CD8-positive, alpha-beta memory T cell (primary cell): ENCODE results near the gene PCDHB11. TPM values are rescaled to one million over a fixed set of nuclear protein-coding genes. Genes with fewer than 3 reads are reported as not detected.
"Not testable (repeated sequence)": the region's sequence is repeated elsewhere in the genome, so short reads cannot be mapped to it uniquely, and the experiment has no call there.

Experiments
- CTCF ChIA-PET: fragments of 350-600 bp; sonication (Branson Sonifier 250); formaldehyde crosslinking; loops from one replicate; lab custom pipeline; 2021; ENCODE audit warnings: antibody characterized with exemption; lab: Charles Lee
- POLR2A ChIA-PET: fragments of 350-600 bp; sonication (Branson Sonifier 250); formaldehyde crosslinking; loops from one replicate; lab custom pipeline; 2021; ENCODE audit warnings: antibody characterized with exemption; lab: Charles Lee
- DNase-seq, 5 donors: peaks; one replicate each; pipeline versions ENCODE4 v3.0.0 to v3.0.0-alpha.2; 2020 to 2022; ENCODE audit warnings: mixed read lengths in 1 of 5
- H3K27ac ChIP-seq: one replicate; pipeline ENCODE4 v1.7.0; 2013; ENCODE audit warnings: low read depth, mild to moderate bottlenecking, low read length, moderate library complexity
- H3K27me3 ChIP-seq: 2 replicates; pipeline ENCODE4 v1.7.0; 2013; ENCODE audit warnings: low read length, mild to moderate bottlenecking; ENCODE audit not compliant: insufficient read depth, poor library complexity, severe bottlenecking
- H3K36me3 ChIP-seq: 2 replicates; pipeline ENCODE4 v1.7.0; 2013; ENCODE audit warnings: mild to moderate bottlenecking, low read length, moderate library complexity; ENCODE audit not compliant: insufficient read depth
- H3K4me1 ChIP-seq: 2 replicates; pipeline ENCODE4 v1.7.0; 2013; ENCODE audit warnings: mild to moderate bottlenecking, low read length, moderate library complexity; ENCODE audit not compliant: insufficient read depth
- H3K4me3 ChIP-seq: 2 replicates; pipeline ENCODE4 v1.7.0; 2013; ENCODE audit warnings: mild to moderate bottlenecking, low read length
- H3K9me3 ChIP-seq: 2 replicates; pipeline ENCODE4 v1.7.0; 2013; ENCODE audit warnings: mild to moderate bottlenecking, low read length
- H3K27ac Mint-ChIP-seq, 8 donors: one replicate each; pipeline ENCODE4 v1.8.0; 2020 to 2021; ENCODE audit warnings: mixed read lengths in 8 of 8, mild to moderate bottlenecking in 6 of 8, inconsistent platforms in 3 of 8, moderate library complexity in 3 of 8
- H3K27me3 Mint-ChIP-seq, 2 donors: one replicate each; pipeline ENCODE4 v1.8.0; 2020 to 2021; ENCODE audit warnings: mixed read lengths in 2 of 2, mild to moderate bottlenecking in 1 of 2, moderate library complexity in 1 of 2
- H3K36me3 Mint-ChIP-seq, 3 donors: one replicate each; pipeline ENCODE4 v1.8.0; 2020 to 2021; ENCODE audit warnings: mixed read lengths in 3 of 3, inconsistent platforms in 1 of 3, mild to moderate bottlenecking in 1 of 3
- H3K4me1 Mint-ChIP-seq, 3 donors: one replicate each; pipeline ENCODE4 v1.8.0; 2020 to 2021; ENCODE audit warnings: mixed read lengths in 3 of 3, inconsistent platforms in 1 of 3, mild to moderate bottlenecking in 1 of 3
- H3K4me3 Mint-ChIP-seq, 7 donors: one replicate each; pipeline ENCODE4 v1.8.0; 2020 to 2021; ENCODE audit warnings: mixed read lengths in 7 of 7, mild to moderate bottlenecking in 6 of 7, moderate library complexity in 4 of 7, inconsistent platforms in 2 of 7
- H3K9me3 Mint-ChIP-seq, 5 donors: one replicate each; pipeline ENCODE4 v1.8.0; 2020 to 2022; ENCODE audit warnings: mixed read lengths in 5 of 5, mild to moderate bottlenecking in 3 of 5, moderate library complexity in 2 of 5, inconsistent platforms in 1 of 5
- polyA plus RNA-seq: library from polyadenylated mRNA; unstranded; fragments of 300-500 nt; fragmentation: Illumina TruSeq; gene quantifications from one replicate; pipeline ENCODE4 v1.2.3, GENCODE V29; 2021
- total RNA-seq, 2 experiments: library from RNA; stranded (reverse); gene quantifications; one replicate each; pipeline ENCODE4 v1.2.3, GENCODE V29; 2021

The PCDHB11 gene
- total RNA-seq (not detected), polyA plus RNA-seq (not detected)

DNA sequence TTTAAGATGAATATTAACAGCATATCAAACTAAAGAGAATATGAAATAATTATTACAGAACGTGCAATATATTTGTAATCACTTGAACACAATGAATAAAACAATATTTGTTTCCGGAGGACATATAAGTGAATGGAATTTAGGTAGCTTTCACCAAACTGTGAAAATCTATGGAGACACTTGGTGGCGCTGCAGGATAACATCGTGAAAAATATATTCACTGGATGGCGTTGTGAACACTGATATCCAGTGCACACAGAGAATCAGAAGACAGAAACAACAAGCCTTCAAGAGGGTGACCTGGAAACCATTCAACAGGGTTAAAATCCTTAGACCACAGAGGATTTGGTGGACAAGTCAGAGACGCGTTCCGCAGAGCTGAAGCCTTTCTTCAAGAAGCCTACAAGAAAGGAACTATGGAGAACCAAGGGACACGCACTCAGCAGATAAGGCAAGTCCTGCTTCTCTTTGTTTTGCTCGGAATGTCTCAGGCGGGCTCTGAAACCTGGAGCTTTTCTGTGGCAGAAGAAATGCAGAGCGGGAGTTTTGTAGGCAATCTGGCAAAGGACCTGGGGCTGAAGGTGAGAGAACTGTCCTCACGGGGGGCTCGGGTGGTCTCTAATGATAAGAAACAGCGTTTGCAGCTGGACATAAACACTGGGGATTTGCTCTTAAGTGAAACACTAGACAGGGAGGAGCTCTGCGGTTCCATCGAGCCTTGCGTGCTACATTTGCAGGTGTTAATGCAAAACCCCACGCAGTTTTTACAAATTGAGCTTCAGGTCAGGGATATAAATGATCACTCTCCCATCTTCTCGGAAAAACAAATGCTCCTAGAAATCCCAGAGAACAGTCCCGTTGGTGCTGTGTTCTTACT, at the start of gene PCDHB11:
TSS of gene PCDHB11 (plus strand) at position 269 of the 877 bp plus-strand sequence. CDS start at position 417, 148 bp downstream.
- ChIA-PET POLR2A (no interaction called here), CTCF (no interaction called here)
- Mint-ChIP-seq H3K4me3 (peak within 1 kb of the TSS in 1 of 7 donors; percentile 15), H3K4me1 (no peaks in the 10 kb centered on the region), H3K9me3 (peaks cover 39 to 52% (median 47%) of the 10 kb centered on the region in 5 donors), H3K27me3 (peaks cover 28 to 46% of the 10 kb centered on the region in 2 donors), H3K27ac (peak within 1 kb of the TSS in 1 of 8 donors; percentile 41), H3K36me3 (peaks cover 0 to 3% (median 0%) of the 10 kb centered on the region in 3 donors)
- Histone ChIP-seq H3K27me3 (no peaks in the 10 kb centered on the region), H3K4me1 (no peaks in the 10 kb centered on the region), H3K9me3 (peaks cover 5% of the 10 kb centered on the region), H3K36me3 (no peaks in the 10 kb centered on the region), H3K27ac (no peak within 1 kb of the TSS), H3K4me3 (no peak within 1 kb of the TSS)
- no peak for DNase-seq

DNA sequence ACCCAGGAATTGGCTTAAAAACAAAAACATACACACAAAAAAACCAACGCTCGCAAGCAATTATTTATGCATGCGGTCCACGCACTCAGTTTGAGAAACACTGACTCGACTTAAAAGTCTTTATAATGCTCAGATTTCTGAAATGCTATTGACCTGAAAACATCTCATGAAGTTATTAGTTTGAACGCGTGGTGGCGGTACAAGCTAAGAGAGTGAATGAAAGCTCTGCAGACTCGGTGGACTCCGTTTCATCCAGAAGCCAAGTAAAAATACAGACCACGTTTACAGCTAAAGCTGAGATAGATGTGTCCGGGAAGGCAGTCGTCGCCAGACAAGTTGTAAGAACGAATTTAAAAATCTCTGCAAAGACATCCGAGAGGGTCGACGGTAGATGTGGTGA, 49.6 kb upstream of the PCDHB11 start, which contains the start of gene PCDHB6:
TSS of gene PCDHB6 (plus strand) at position 246 of the 400 bp plus-strand sequence. CDS start 201 bp downstream, outside the sequence.
- Histone ChIP-seq H3K27me3 (no peaks in the 10 kb centered on the region), H3K4me3 (no peak within 1 kb of the TSS), H3K36me3 (no peaks in the 10 kb centered on the region), H3K9me3 (no peaks in the 10 kb centered on the region), H3K27ac (no peak within 1 kb of the TSS), H3K4me1 (no peaks in the 10 kb centered on the region)
- Mint-ChIP-seq H3K4me3 (peak within 1 kb of the TSS in 4 of 7 donors; percentile 8 to 79 (median 26)), H3K9me3 (peaks cover 4 to 22% (median 21%) of the 10 kb centered on the region in 5 donors), H3K27ac (no peak within 1 kb of the TSS), H3K36me3 (peaks cover 0 to 4% (median 0%) of the 10 kb centered on the region in 3 donors), H3K4me1 (peaks cover 0 to 6% (median 5%) of the 10 kb centered on the region in 3 donors), H3K27me3 (peaks cover 8 to 42% of the 10 kb centered on the region in 2 donors)
- ChIA-PET CTCF (no interaction called here), POLR2A (no interaction called here)
- no peak for DNase-seq

DNA sequence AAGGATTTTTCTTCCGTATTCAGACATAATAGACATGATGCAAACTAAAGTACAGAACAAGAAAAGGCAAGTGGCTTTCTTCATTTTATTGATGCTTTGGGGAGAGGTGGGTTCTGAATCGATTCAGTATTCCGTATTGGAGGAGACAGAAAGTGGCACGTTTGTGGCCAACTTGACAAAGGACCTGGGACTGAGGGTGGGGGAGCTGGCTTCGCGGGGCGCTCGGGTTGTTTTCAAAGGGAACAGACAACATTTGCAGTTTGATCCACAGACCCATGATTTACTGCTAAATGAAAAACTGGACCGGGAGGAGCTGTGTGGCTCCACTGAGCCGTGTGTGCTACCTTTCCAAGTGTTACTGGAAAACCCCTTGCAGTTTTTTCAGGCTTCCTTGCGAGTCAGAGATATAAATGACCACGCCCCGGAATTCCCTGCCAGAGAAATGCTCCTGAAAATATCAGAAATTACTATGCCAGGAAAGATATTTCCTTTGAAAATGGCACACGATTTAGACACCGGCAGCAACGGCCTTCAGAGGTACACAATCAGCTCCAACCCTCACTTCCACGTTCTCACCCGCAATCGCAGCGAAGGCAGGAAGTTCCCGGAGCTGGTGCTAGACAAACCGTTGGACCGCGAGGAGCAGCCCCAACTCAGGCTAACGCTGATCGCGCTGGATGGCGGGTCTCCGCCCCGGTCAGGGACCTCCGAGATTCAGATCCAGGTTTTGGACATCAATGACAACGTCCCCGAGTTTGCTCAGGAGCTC, 49.0 kb upstream of the PCDHB11 start:
- H3K9me3 Mint-ChIP-seq, result peaks cover 8 to 22% (median 21%) of the 10 kb centered on the region in 5 donors
- H3K4me3 Mint-ChIP-seq, result no peak overlapping the region
- no peaks in the 10 kb centered on the region for H3K9me3 ChIP-seq
- H3K4me1 ChIP-seq, result no peaks in the 10 kb centered on the region
- H3K27me3 ChIP-seq, result no peaks in the 10 kb centered on the region
- H3K36me3 ChIP-seq, result no peaks in the 10 kb centered on the region
- CTCF ChIA-PET, result no interaction called here
- no peak for DNase-seq
- peaks cover 0 to 4% (median 0%) of the 10 kb centered on the region in 3 donors for H3K36me3 Mint-ChIP-seq
- peaks cover 0 to 6% (median 5%) of the 10 kb centered on the region in 3 donors for H3K4me1 Mint-ChIP-seq
- no peak overlapping the region for H3K27ac Mint-ChIP-seq
- H3K27me3 Mint-ChIP-seq, result peaks cover 8 to 45% of the 10 kb centered on the region in 2 donors
- POLR2A ChIA-PET, result no interaction called here
- no peak overlapping the region for H3K27ac ChIP-seq
- H3K4me3 ChIP-seq, result no peak overlapping the region

DNA sequence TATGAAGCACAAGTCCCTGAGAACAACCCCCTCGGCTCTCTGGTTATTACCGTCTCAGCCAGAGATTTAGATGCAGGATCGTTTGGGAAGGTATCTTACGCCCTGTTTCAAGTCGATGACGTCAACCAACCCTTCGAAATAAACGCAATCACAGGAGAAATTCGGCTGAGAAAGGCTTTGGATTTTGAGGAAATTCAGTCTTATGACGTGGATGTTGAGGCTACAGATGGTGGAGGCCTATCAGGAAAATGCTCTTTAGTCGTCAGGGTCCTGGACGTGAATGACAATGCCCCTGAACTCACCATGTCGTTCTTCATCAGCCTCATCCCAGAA, 48.5 kb upstream of the PCDHB11 start:
- Mint-ChIP-seq H3K36me3 (peaks cover 0 to 4% (median 0%) of the 10 kb centered on the region in 3 donors), H3K27ac (no peak overlapping the region), H3K4me1 (peaks cover 0 to 6% (median 5%) of the 10 kb centered on the region in 3 donors), H3K9me3 (peaks cover 11 to 24% (median 21%) of the 10 kb centered on the region in 5 donors), H3K4me3 (no peak overlapping the region), H3K27me3 (peaks cover 11 to 47% of the 10 kb centered on the region in 2 donors)
- H3K36me3 ChIP-seq, result no peaks in the 10 kb centered on the region
- no peaks in the 10 kb centered on the region for H3K9me3 ChIP-seq
- CTCF ChIA-PET, result no interaction called here
- no peak overlapping the region for H3K4me3 ChIP-seq
- H3K27me3 ChIP-seq, result no peaks in the 10 kb centered on the region
- H3K4me1 ChIP-seq, result no peaks in the 10 kb centered on the region
- POLR2A ChIA-PET, result no interaction called here
- DNase-seq, result no peak
- no peak overlapping the region for H3K27ac ChIP-seq

DNA sequence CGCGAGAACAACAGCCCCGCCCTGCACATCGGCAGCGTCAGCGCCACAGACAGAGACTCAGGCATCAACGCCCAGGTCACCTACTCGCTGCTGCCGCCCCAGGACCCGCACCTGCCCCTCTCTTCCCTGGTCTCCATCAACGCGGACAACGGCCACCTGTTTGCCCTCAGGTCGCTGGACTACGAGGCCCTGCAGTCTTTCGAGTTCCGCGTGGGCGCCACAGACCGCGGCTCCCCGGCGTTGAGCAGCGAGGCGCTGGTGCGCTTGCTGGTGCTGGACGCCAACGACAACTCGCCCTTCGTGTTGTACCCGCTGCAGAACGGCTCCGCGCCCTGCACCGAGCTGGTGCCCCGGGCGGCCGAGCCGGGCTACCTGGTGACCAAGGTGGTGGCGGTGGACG, 47.8 kb upstream of the PCDHB11 start:
- H3K27ac Mint-ChIP-seq, H3K4me3 ChIP-seq, H3K36me3 Mint-ChIP-seq, H3K4me3 Mint-ChIP-seq, H3K27ac ChIP-seq, H3K36me3 ChIP-seq, CTCF ChIA-PET, H3K9me3 ChIP-seq, H3K4me1 ChIP-seq, H3K27me3 ChIP-seq, DNase-seq, H3K4me1 Mint-ChIP-seq, POLR2A ChIA-PET: not testable (repeated sequence)
- H3K27me3 Mint-ChIP-seq, result peaks cover 12 to 46% of the 10 kb centered on the region in 2 donors
- peaks cover 18 to 31% (median 24%) of the 10 kb centered on the region in 5 donors for H3K9me3 Mint-ChIP-seq

DNA sequence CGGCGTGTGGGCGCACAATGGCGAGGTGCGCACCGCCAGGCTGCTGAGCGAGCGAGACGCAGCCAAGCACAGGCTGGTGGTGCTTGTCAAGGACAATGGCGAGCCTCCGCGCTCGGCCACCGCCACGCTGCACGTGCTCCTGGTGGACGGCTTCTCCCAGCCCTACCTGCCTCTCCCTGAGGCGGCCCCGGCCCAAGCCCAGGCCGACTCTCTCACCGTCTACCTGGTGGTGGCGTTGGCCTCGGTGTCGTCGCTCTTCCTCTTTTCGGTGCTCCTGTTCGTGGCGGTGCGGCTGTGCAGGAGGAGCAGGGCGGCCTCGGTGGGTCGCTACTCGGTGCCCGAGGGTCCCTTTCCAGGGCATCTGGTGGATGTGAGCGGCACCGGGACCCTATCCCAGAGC, 47.3 kb upstream of the PCDHB11 start:
- H3K27me3 ChIP-seq, H3K36me3 ChIP-seq, H3K4me1 ChIP-seq, H3K36me3 Mint-ChIP-seq, H3K4me3 Mint-ChIP-seq, CTCF ChIA-PET, POLR2A ChIA-PET, DNase-seq, H3K27ac ChIP-seq, H3K4me1 Mint-ChIP-seq, H3K27ac Mint-ChIP-seq, H3K9me3 ChIP-seq, H3K4me3 ChIP-seq: not testable (repeated sequence)
- Mint-ChIP-seq H3K9me3 (peaks cover 22 to 36% (median 26%) of the 10 kb centered on the region in 5 donors), H3K27me3 (peaks cover 13 to 50% of the 10 kb centered on the region in 2 donors)

DNA sequence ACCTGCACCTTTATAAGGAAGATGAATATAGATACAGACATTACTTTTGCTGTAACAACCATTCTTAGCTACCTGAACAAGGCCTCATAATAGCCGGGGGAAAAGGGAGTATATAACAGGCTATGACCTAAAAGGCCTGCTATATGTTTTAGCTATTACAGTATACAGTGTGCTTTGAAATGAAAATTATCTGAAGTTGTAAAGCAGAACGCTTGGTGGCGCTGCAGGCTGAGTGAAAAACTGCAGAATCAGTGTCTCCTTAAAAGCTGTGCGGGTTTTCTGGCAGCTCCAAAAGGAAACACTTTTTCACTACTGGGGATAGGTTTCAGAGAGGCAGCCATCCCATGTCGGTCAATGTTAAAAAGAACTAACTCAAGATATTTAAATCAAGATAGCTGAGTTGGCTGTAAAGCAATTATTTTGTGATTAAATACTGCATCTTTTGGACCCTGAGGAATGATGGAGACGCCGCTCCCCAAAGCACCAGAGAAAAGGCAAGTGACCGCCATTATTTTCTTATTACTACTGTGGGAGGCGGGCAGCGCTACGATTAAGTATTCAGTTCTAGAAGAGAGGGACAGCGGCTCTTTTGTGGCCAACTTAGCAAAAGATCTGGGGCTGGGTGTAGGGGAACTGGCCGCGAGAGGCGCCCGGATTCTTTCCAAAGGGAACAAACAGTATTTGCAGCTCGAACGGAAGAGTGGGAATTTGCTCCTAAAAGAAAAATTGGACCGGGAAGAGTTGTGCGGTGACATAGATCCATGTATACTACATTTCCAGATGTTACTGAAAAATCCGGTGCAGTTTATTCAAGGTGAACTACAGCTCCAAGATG, 43.7 kb upstream of the PCDHB11 start:
- H3K4me1 ChIP-seq, result no peaks in the 10 kb centered on the region
- Mint-ChIP-seq H3K4me3 (no peak overlapping the region), H3K4me1 (no peaks in the 10 kb centered on the region), H3K27me3 (peaks cover 14 to 51% of the 10 kb centered on the region in 2 donors), H3K9me3 (peaks cover 18 to 36% (median 31%) of the 10 kb centered on the region in 5 donors), H3K27ac (no peak overlapping the region), H3K36me3 (peaks cover 0 to 3% (median 0%) of the 10 kb centered on the region in 3 donors)
- no peak for DNase-seq
- no peak overlapping the region for H3K4me3 ChIP-seq
- POLR2A ChIA-PET, result no interaction called here
- CTCF ChIA-PET, result interaction anchor here (0.6 kb wide), 2 partner anchors 11 to 13 kb away, joined by 3 read pairs; no protein-coding TSS in a partner anchor
- H3K9me3 ChIP-seq, result no peaks in the 10 kb centered on the region
- no peaks in the 10 kb centered on the region for H3K27me3 ChIP-seq
- H3K27ac ChIP-seq, result no peak overlapping the region
- H3K36me3 ChIP-seq, result no peaks in the 10 kb centered on the region
